ENCODE measurements around the gene ELOB.

The ELOB gene

GRCh38 chr16:2766430-2767139, 10.5 kb downstream of the ELOB start:
- DNase-seq: no peak

DNA sequence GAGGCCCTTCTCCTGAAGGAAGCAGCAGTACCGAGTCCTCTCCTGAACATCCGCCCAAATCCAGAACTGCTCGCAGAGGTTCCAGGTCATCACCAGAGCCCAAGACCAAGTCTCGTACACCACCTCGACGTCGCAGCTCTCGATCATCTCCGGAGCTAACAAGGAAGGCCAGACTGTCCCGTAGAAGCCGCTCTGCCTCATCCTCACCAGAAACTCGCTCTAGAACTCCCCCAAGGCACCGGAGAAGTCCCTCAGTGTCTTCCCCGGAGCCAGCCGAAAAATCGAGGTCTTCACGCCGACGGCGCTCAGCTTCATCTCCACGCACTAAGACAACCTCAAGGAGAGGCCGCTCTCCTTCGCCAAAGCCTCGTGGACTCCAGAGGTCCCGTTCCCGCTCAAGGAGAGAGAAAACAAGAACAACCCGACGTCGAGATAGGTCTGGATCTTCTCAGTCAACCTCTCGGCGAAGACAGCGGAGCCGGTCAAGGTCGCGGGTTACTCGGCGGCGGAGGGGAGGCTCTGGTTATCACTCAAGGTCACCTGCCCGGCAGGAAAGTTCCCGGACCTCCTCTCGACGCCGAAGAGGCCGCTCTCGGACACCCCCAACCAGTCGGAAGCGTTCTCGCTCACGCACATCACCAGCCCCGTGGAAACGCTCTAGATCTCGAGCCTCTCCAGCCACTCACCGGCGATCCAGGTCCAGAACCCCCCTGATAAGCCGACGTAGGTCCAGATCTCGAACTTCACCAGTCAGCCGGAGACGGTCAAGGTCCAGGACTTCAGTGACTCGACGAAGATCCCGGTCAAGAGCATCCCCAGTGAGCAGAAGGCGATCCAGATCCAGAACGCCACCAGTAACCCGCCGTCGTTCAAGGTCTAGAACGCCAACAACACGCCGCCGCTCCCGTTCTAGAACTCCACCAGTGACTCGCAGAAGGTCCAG, 11.3 kb downstream of the ELOB start:
- DNase-seq: no peak

DNA sequence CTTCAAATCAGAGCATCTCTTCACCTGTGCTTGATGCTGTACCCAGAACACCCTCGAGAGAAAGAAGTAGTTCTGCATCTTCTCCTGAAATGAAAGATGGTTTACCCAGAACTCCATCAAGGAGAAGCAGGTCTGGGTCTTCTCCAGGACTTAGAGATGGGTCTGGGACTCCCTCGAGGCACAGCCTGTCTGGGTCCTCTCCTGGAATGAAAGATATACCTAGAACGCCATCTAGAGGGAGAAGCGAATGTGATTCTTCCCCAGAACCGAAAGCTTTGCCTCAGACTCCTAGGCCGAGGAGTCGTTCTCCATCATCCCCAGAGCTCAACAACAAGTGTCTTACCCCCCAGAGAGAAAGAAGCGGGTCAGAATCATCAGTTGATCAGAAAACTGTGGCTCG, 12.4 kb downstream of the ELOB start:
- no peak for DNase-seq

DNA sequence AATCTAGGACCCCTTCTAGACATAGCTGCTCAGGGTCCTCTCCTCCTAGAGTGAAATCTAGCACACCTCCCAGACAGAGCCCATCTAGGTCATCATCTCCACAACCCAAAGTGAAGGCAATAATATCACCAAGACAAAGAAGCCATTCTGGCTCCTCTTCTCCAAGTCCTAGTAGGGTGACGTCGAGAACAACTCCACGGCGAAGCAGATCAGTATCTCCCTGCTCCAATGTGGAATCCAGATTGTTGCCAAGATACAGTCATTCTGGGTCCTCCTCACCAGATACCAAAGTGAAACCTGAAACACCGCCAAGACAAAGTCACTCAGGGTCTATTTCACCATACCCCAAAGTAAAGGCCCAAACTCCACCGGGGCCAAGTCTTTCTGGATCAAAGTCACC, 13.9 kb downstream of the ELOB start:
- DNase-seq: no peak

GRCh38 chr16:2762711-2763110, 14.4 kb downstream of the ELOB start:
- no peak for DNase-seq

GRCh38 chr16:2761886-2762583, 15.0 kb downstream of the ELOB start:
- no peak for DNase-seq

DNA sequence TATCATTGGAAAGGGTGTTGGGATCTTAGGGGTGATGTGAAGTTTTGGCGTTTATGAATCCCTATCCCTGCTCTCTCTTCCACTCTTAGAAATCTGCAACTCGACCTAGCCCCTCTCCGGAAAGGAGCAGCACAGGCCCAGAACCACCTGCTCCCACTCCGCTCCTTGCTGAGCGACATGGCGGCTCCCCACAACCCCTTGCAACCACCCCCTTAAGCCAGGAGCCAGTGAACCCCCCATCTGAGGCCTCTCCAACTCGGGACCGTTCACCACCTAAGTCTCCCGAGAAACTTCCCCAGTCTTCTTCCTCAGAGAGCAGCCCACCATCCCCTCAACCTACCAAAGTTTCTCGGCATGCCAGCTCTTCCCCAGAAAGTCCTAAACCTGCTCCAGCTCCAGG, 15.6 kb downstream of the ELOB start:
- no peak for DNase-seq

- no peak for DNase-seq
These were observed 19.7 kb downstream of the ELOB start for GRCh38 chr16:2757344-2757743.

DNA sequence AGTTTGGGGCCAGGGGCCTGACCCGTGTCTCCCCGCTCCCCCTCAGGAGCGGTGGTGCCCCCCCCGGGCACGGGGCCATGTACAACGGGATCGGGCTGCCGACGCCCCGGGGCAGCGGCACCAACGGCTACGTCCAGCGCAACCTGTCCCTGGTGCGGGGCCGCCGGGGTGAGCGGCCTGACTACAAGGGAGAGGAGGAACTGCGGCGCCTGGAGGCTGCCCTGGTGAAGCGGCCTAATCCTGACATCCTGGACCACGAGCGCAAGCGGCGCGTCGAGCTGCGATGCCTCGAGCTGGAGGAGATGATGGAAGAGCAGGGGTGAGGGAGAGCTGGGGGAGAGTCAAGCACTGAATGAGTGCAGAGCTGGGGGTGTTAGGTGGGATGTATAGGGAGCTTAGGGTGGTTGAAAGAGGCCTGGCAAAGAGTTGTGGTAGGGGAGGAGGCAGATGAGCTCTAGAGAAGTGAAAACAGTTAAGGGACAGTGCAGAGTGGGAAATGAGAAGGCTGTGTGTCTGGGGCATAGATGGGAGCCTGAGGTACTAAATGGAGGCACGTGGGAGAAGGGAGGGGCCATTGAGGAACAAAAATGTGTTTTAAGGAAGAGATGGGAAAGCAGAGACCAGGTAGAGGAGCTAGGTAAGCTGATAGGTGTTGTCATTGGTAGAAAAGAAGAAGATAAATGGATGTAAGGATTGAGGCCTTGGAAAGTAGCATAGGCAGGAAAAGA, 20.6 kb downstream of the ELOB start:
- DNase-seq: no peak

DNA sequence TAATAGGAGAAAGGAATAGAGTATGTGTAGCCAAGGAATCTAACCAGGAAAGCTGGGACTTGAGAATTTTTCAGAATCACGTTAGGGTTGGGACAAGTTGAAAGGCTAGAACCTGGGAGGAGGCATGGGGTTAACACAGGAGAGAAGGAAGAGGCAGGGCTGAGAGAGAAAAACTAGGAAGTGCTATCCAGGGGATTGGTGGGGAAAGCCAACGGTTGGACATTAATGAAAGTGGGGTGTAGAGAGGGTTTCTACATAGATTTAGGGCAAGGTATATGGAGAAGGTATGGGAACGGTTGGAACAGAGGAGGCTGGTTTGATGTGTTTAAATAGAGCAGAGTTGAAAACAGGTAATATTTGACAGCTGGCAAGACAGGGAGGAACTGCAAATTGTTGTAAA, 21.9 kb downstream of the ELOB start:
- no peak for DNase-seq

GRCh38 chr16:2753733-2754020, 23.4 kb downstream of the ELOB start:
- no peak for DNase-seq

DNA sequence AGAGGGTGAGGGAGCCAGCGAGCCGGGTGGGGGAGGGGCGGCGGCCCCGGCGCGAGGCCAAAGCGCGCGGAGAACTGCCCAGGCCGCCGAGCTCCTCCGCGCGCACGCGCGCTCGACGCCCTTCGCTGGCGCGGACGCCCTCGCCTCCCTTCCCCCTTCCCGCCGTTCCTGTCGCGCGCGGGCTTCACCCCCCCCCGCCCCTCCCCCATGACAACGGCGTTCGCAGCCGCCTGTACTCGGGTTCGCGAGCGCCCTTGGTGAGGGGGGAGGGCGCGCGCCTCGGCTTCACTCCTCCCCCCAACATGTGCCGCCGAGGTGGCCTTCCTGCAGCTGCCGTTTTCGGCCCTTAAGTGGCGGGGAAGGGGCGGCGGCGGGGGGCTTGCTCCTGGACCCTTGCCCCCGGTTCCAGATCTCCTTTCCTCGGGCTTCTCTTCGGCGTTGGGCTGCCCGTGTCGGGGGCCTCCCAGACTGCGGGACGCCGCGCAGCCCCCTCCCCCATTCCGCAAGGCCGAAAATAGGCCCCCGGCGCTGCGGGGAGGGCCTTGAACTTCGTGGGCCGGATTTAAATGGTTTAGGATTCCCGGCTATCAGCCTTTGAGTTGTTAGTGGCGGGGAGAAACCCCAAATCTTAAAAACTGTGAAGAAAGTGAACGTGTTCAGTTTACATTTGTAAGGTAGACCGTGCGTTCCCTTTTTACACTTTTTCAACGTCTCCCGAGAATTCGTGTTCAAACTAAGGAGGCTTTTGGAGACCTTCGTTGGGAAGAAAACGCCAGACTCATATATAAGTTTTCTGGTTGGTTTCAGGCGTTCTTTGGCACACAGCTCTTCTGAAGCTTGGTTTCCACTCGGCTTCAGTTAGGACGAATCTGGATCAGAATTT, 24.0 kb downstream of the ELOB start:
- peak; percentile 74 for DNase-seq

DNA sequence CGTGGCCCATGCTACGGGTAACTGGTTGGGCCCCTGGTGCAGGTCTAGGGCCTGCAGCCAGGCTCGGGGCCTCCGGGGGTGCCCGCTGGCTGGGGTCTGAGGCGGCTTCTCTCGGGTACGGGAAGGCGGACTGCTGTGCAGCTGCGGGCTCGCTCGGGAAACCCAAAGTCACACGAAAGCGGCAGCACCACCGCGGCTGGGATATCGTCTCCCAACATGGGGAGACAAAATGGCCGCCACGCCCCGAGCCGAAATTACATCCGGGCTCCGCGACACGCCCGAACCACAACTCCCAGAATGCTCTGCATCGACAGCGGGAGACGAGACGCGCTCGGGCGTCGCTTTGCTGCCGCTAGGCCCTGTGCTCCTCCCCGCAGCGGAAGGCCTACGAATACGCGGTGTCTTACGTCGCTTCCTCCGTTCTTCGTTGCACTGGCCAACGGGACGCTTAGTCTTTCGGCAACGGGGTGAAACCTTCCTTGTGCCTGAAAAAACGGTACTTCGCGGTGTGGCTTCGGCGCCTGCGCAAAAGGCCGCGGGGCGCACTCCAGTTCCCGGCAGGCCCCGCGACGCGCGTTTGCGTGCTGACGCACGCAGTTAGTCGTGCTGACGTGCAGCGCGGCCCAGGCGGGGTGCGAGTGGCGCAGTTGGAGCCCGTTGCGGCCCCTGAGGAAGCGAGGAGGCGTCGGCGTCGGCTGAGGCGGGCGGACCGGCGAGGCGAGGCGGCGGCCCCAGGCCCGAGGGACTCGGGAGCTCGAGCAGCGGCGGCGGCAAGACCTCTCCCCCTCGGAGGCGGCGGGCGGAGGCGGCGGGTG, 24.8 kb downstream of the ELOB start, which contains the start of gene SRRM2:
Gene SRRM2, plus strand, starts transcription at position 604 of the 815 bp plus-strand sequence. CDS start 3,727 bp downstream, outside the sequence.
- DNase-seq: peak; percentile 96

- no peak for DNase-seq
These were observed 25.5 kb downstream of the ELOB start for GRCh38 chr16:2751577-2752034.

DNA sequence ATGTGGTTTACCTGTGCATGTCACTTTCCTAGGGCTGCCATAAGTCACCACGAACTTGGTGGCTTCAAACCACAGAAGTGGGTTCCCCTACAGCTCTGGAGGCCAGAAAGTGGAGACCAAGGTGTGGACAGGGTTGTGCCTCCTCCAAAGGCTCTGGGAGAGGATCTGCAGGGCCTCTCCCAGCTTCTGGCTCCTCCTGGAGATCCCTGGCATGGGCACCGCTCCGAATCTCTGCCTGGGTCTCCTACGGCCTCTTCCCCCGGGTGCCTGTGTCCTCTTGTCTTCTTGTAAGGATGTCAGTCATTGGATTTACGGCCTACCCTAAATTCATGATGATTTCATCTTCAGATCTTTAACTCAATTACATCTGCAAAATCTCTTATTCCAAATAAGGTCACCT, 27.1 kb downstream of the ELOB start:
- no peak for DNase-seq

DNA sequence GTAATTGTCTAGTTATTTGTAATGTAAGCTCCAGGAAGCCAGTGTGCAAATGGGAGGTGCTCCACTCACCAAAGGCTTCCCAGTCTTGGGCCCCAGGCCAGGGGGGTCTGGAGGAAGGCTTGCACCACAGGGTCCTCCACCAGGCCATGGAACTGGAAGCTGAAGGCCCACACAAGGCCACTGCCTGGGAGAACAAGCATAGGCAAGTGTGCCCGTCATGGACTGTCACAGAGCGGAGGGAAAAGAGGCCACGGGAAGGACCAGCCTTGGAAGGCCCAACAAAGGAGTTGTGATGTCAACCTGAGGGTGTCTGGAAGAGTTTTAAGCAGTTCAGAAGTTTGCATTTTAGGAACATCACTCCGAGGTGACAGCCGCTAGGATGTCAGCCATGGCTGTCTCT, 27.6 kb downstream of the ELOB start:
- no peak for DNase-seq

DNA sequence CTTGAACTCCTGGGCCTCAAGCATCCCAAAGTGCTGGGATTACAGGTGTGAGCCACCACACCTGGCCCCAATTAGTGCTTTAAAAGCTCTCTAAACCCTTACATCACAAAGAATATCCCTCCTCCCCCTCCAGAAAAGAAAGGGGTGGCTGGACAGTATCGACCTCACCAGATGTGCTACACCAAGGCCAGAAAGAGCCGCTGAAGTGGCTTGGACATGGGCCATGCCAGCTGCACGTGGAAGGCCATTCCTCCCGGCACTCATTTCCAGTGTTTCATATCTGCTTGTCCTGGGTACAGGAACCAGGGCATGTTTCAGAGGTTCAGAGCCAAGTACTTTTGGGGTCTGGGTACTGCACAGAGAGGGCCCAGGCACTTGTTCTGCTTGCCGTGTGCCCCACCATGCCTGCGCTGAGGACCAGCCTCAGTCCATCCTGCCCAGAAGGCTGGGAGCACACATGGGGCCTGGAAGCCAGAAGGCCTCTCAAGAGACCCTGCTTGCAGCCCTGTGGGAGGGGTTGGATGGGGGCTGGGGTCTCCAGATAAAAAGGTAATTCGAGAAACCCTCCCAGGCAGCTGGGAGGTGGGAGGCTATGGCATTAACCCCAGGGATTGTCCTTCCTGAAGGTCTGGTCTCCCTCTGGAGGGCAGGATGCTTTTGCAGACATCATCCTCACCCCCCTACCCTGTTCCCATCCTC, 28.2 kb downstream of the ELOB start:
- DNase-seq: no peak

- no peak for DNase-seq
These were observed 31.1 kb downstream of the ELOB start for GRCh38 chr16:2745961-2746360.

- no peak for DNase-seq
These were observed 31.8 kb downstream of the ELOB start for GRCh38 chr16:2745116-2745890.

Measured in CD4-positive, alpha-beta T cell treated with Interleukin-17A for 1 hour (primary cell).